H9 (cell line): ENCODE measurements around the gene NUDT9. TPM values are rescaled to one million over a fixed set of nuclear protein-coding genes. Genes with fewer than 3 reads are reported as not detected.
"Not testable (repeated sequence)": the region's sequence is repeated elsewhere in the genome, so short reads cannot be mapped to it uniquely, and the experiment has no call there.

Experiments used
- DNase-seq: peaks from one replicate; pipeline ENCODE4 v3.0.0-alpha.2; 2017
- H2AFZ ChIP-seq: one replicate; pipeline ENCODE4 v1.6.1; 2013; ENCODE audit warnings: mild to moderate bottlenecking, low read length, control low read depth, moderate library complexity
- H2AK5ac ChIP-seq: 2 replicates; pipeline ENCODE4 v1.6.1; 2013; ENCODE audit warnings: low read length, control low read depth, mixed read lengths; ENCODE audit not compliant: insufficient read length
- H2BK120ac ChIP-seq: one replicate; pipeline ENCODE4 v1.6.1; 2013; ENCODE audit warnings: low read depth, mild to moderate bottlenecking, low read length, control low read depth, inconsistent platforms; ENCODE audit not compliant: poor library complexity, severe bottlenecking
- H2BK12ac ChIP-seq: 2 replicates; pipeline ENCODE4 v1.6.1; 2013; ENCODE audit warnings: low read length, control low read depth, mixed read lengths, low read depth; ENCODE audit not compliant: insufficient read length
- H2BK15ac ChIP-seq: 2 replicates; pipeline ENCODE4 v1.6.1; 2013; ENCODE audit warnings: low read depth, low read length, control low read depth
- H2BK20ac ChIP-seq: one replicate; pipeline ENCODE4 v1.6.1; 2013; ENCODE audit warnings: low read depth, mild to moderate bottlenecking, low read length, control low read depth, inconsistent platforms; ENCODE audit not compliant: poor library complexity, severe bottlenecking
- H2BK5ac ChIP-seq: 2 replicates; pipeline ENCODE4 v1.6.1; 2013; ENCODE audit warnings: low read length, control low read depth, mixed read lengths; ENCODE audit not compliant: insufficient read length
- H3K14ac ChIP-seq: 2 replicates; pipeline ENCODE4 v1.6.1; 2013; ENCODE audit warnings: low read length, control low read depth; ENCODE audit not compliant: insufficient read depth
- H3K18ac ChIP-seq: 2 replicates; pipeline ENCODE4 v1.6.1; 2013; ENCODE audit warnings: low read depth, mild to moderate bottlenecking, mixed read lengths, low read length, control low read depth; ENCODE audit not compliant: insufficient read length
- H3K23ac ChIP-seq: 2 replicates; pipeline ENCODE4 v1.6.1; 2013; ENCODE audit warnings: low read length, control low read depth, mixed read lengths, low read depth; ENCODE audit not compliant: insufficient read length
- H3K23me2 ChIP-seq: 2 replicates; pipeline ENCODE4 v1.6.1; 2013; ENCODE audit warnings: low read depth, mild to moderate bottlenecking, mixed read lengths, low read length, control low read depth; ENCODE audit not compliant: insufficient read length, poor library complexity, severe bottlenecking
- H3K27ac ChIP-seq: 2 replicates; pipeline ENCODE4 v1.5.1; 2013; ENCODE audit warnings: low read length, control low read depth, mixed read lengths, low read depth; ENCODE audit not compliant: insufficient read length
- H3K27me3 ChIP-seq: 2 replicates; pipeline ENCODE4 v1.6.1; 2013; ENCODE audit warnings: low read length, control low read depth, inconsistent platforms; ENCODE audit not compliant: insufficient read depth
- H3K4ac ChIP-seq: 2 replicates; pipeline ENCODE4 v1.6.1; 2013; ENCODE audit warnings: low read depth, mild to moderate bottlenecking, control low read depth, inconsistent platforms, low read length, moderate library complexity
- H3K4me1 ChIP-seq: 2 replicates; pipeline ENCODE4 v1.6.1; 2013; ENCODE audit warnings: low read length, control low read depth, inconsistent platforms; ENCODE audit not compliant: insufficient read depth
- H3K4me2 ChIP-seq: 2 replicates; pipeline ENCODE4 v1.6.1; 2013; ENCODE audit warnings: low read length, control low read depth, mixed read lengths; ENCODE audit not compliant: insufficient read length, insufficient read depth
- H3K56ac ChIP-seq: 2 replicates; pipeline ENCODE4 v1.6.1; 2013; ENCODE audit warnings: low read depth, mild to moderate bottlenecking, mixed read lengths, low read length, control low read depth; ENCODE audit not compliant: insufficient read length
- H3K79me1 ChIP-seq: 2 replicates; pipeline ENCODE4 v1.6.1; 2013; ENCODE audit warnings: low read depth, mild to moderate bottlenecking, moderate library complexity, low read length, control low read depth, inconsistent platforms; ENCODE audit not compliant: insufficient read depth, poor library complexity, severe bottlenecking
- H3K79me2 ChIP-seq: 2 replicates; pipeline ENCODE4 v1.6.1; 2013; ENCODE audit warnings: low read length, control low read depth, inconsistent platforms; ENCODE audit not compliant: insufficient read depth
- H3K9ac ChIP-seq: 2 replicates; pipeline ENCODE4 v1.6.1; 2013; ENCODE audit warnings: low read length, control low read depth, mixed read lengths; ENCODE audit not compliant: insufficient read length; ENCODE audit errors: extremely low read depth
- H3K9me3 ChIP-seq: one replicate; pipeline ENCODE4 v1.6.1; 2013; ENCODE audit warnings: low read depth, low read length, inconsistent platforms; ENCODE audit not compliant: control insufficient read depth
- H3T11ph ChIP-seq: one replicate; pipeline ENCODE4 v1.6.1; 2013; ENCODE audit warnings: mild to moderate bottlenecking, low read length, control low read depth, inconsistent platforms
- H4K20me1 ChIP-seq: one replicate; pipeline ENCODE4 v1.6.1; 2013; ENCODE audit not compliant: control insufficient read depth, insufficient read length, insufficient read depth
- H4K5ac ChIP-seq: 2 replicates; pipeline ENCODE4 v1.6.1; 2013; ENCODE audit warnings: low read depth, mild to moderate bottlenecking, mixed read lengths, low read length, control low read depth; ENCODE audit not compliant: insufficient read length
- H4K8ac ChIP-seq: replicated peaks from 2 replicates; pipeline ENCODE4 v1.6.1; 2013; ENCODE audit warnings: low read length, control low read depth, mixed read lengths, low read depth; ENCODE audit not compliant: insufficient read length
- H4K91ac ChIP-seq: 2 replicates; pipeline ENCODE4 v1.6.1; 2013; ENCODE audit warnings: low read depth, mild to moderate bottlenecking, moderate library complexity, mixed read lengths, low read length, control low read depth; ENCODE audit not compliant: insufficient read length
- H3K27ac Mint-ChIP-seq, 3 experiments: 2 replicates in 2 of 3; 3 replicates in 1 of 3; pipeline ENCODE4 v1.8.0; 2020 to 2021; ENCODE audit warnings: mixed read lengths in 3 of 3, mild to moderate bottlenecking in 1 of 3, moderate library complexity in 1 of 3
- H3K27me3 Mint-ChIP-seq: 2 replicates; pipeline ENCODE4 v1.8.0; 2021; ENCODE audit warnings: low read depth, mild to moderate bottlenecking, moderate library complexity, mixed read lengths
- H3K36me3 Mint-ChIP-seq, 3 experiments: 2 replicates in 2 of 3; 3 replicates in 1 of 3; pipeline ENCODE4 v1.8.0; 2020 to 2021; ENCODE audit warnings: low read depth in 3 of 3, mixed read lengths in 3 of 3; ENCODE audit not compliant: insufficient read depth in 1 of 3
- H3K4me1 Mint-ChIP-seq, 2 experiments: 2 replicates each; pipeline ENCODE4 v1.8.0; 2020; ENCODE audit warnings: mixed read lengths in 2 of 2
- H3K4me3 Mint-ChIP-seq, 2 experiments: 2 replicates in 1 of 2; 3 replicates in 1 of 2; pipeline ENCODE4 v1.8.0; 2020 to 2021; ENCODE audit warnings: mild to moderate bottlenecking in 2 of 2, mixed read lengths in 2 of 2, moderate library complexity in 1 of 2
- H3K9me3 Mint-ChIP-seq, 2 experiments: 2 replicates in 1 of 2; 3 replicates in 1 of 2; pipeline ENCODE4 v1.8.0; 2020; ENCODE audit warnings: mild to moderate bottlenecking in 2 of 2, mixed read lengths in 2 of 2, moderate library complexity in 1 of 2
- WGBS: extraction: QIAGEN DNeasy Blood & Tissue Kit; methylation state at CpG from one replicate; pipeline ENCODE4 v1.1.7; 2013; ENCODE audit warnings: missing lambda C conversion rate, low lambda C conversion rate, mixed read lengths; ENCODE audit not compliant: insufficient read length; ENCODE audit errors: extremely low coverage; 5-methylcytosine and 5-hydroxymethylcytosine counted together
- total RNA-seq: library from RNA; stranded (reverse); gene quantifications from 2 replicates; pipeline ENCODE4 v1.2.1, GENCODE V29; 2021

NUDT9 gene
- total RNA-seq, 1 experiment from 2014 or later: 28.5 TPM

GRCh38 chr4:87488666-87489065 lies 66.3 kb downstream of the NUDT9 start:
- H3K23ac ChIP-seq, H3K4me1 ChIP-seq, H4K91ac ChIP-seq, H4K5ac ChIP-seq, H4K20me1 ChIP-seq, H3K14ac ChIP-seq, DNase-seq, H3K27ac ChIP-seq, H3T11ph ChIP-seq, H3K18ac ChIP-seq, H2BK15ac ChIP-seq, H2BK120ac ChIP-seq, H3K79me1 ChIP-seq, H3K4me2 ChIP-seq, H3K4ac ChIP-seq, H3K27me3 Mint-ChIP-seq, H3K56ac ChIP-seq, H3K27me3 ChIP-seq, H3K9ac ChIP-seq, H2AFZ ChIP-seq, H2BK5ac ChIP-seq, H3K23me2 ChIP-seq, H3K27ac Mint-ChIP-seq, H2BK12ac ChIP-seq, H2BK20ac ChIP-seq, H3K4me3 Mint-ChIP-seq, H2AK5ac ChIP-seq, H3K9me3 ChIP-seq, H3K79me2 ChIP-seq, H4K8ac ChIP-seq: not testable (repeated sequence)
- H3K36me3 Mint-ChIP-seq: peaks cover 22 to 28% (median 24%) of the 10 kb centered on the region in 3 experiments
- H3K9me3 Mint-ChIP-seq: peaks cover 20 to 32% of the 10 kb centered on the region in 2 experiments
- WGBS: no CpG with 5 or more reads among the region's 4 CpGs
- peaks cover 17 to 18% of the 10 kb centered on the region in 2 experiments for H3K4me1 Mint-ChIP-seq
